Ramos (cell line): ENCODE data around the gene ANAPC15.
"Not testable (repeated sequence)": the region's sequence is repeated elsewhere in the genome, so short reads cannot be mapped to it uniquely, and the experiment has no call there.

Experiments
- in situ Hi-C: fragments of 300-500 bp; cut with MboI; formaldehyde crosslinking; loops from one replicate; pipeline ENCODE4 v1.14.3; 2022; ENCODE audit warnings: low sequenced_read_pairs; ENCODE audit not compliant: unreplicated experiment

Gene ANAPC15

GRCh38 chr11:72112143-72112977 is at the start of gene ANAPC15:
Gene ANAPC15 (minus strand): TSS chr11:72112695. CDS start chr11:72111276, 1,419 bp downstream.
- in situ Hi-C loops = no loop called here

- in situ Hi-C loops = no loop called here
These were observed 47.8 kb upstream of the ANAPC15 start for GRCh38 chr11:72160319-72160718.

GRCh38 chr11:72157131-72157530 is 44.6 kb upstream of the ANAPC15 start:
- in situ Hi-C loops = no loop called here

- in situ Hi-C loops = no loop called here
These were observed 43.3 kb upstream of the ANAPC15 start for GRCh38 chr11:72155751-72156150.

GRCh38 chr11:72154816-72155215 is 42.3 kb upstream of the ANAPC15 start:
- in situ Hi-C loops = no loop called here

GRCh38 chr11:72153874-72154273 is 41.4 kb upstream of the ANAPC15 start:
- in situ Hi-C loops = not testable (repeated sequence)

GRCh38 chr11:72150882-72151281 is 38.4 kb upstream of the ANAPC15 start:
- in situ Hi-C loops = no loop called here

GRCh38 chr11:72146625-72147024 is 34.1 kb upstream of the ANAPC15 start:
- in situ Hi-C loops = no loop called here

- in situ Hi-C loops = no loop called here
These were observed 32.5 kb upstream of the ANAPC15 start for GRCh38 chr11:72144807-72145565.

GRCh38 chr11:72142543-72142942 is 30.0 kb upstream of the ANAPC15 start:
- in situ Hi-C loops = not testable (repeated sequence)

GRCh38 chr11:72142086-72142485 is 29.6 kb upstream of the ANAPC15 start:
- in situ Hi-C loops = not testable (repeated sequence)

GRCh38 chr11:72141066-72141465 is 28.6 kb upstream of the ANAPC15 start:
- in situ Hi-C loops = no loop called here

GRCh38 chr11:72140661-72141060 is 28.2 kb upstream of the ANAPC15 start:
- in situ Hi-C loops = no loop called here

- in situ Hi-C loops = no loop called here
These were observed 27.0 kb upstream of the ANAPC15 start for GRCh38 chr11:72139500-72139899.

GRCh38 chr11:72138821-72139390 is 26.4 kb upstream of the ANAPC15 start:
- in situ Hi-C loops = no loop called here

GRCh38 chr11:72136684-72137262 is 24.3 kb upstream of the ANAPC15 start:
- in situ Hi-C loops = no loop called here

- in situ Hi-C loops = no loop called here
These were observed 23.6 kb upstream of the ANAPC15 start for GRCh38 chr11:72135891-72136683.

- in situ Hi-C loops = not testable (repeated sequence)
These were observed 23.0 kb upstream of the ANAPC15 start, which contains the start of gene FOLR3 for GRCh38 chr11:72135473-72135872. Gene FOLR3 (plus strand): TSS chr11:72135725. CDS start chr11:72135953, 228 bp downstream.

- in situ Hi-C loops = no loop called here
These were observed 20.2 kb upstream of the ANAPC15 start for GRCh38 chr11:72132646-72133045.

GRCh38 chr11:72129381-72129780 is 16.9 kb upstream of the ANAPC15 start:
- in situ Hi-C loops = no loop called here
